ENCODE measurements around the gene VRK1.

DNA sequence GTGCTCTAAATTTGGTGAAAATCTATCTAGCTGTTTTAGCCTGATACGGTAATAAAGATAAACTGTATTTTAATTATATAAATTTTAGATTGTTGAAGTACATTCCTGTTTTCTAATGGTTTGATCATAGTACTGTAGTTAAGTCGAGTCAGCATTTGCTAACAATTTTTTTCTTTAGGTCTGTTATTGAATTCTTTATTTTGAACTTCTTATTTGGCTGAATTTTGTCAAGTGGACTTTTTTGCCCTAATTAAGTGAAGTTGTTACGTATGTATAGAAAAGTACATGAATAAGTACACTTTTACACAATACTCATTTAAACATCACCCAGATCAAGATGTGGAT, 66.8 kb downstream of the VRK1 start:
- TF ChIP-seq REST (IDR thresholded peaks at IDR 0.05): no peak
- no peak for TF ChIP-seq JUN (IDR thresholded peaks at IDR 0.05)

All from A549 (cell line).